A549 (cell line): ENCODE results near the gene TRMU. TPM values are rescaled to one million over a fixed set of nuclear protein-coding genes. Genes with fewer than 3 reads are reported as not detected.

ENCODE experiments used
- ATAC-seq, 2 experiments: fragments of 200-7000 bp in 1 of 2; fragments of >200 bp in 1 of 2; cut with Nextera tagmentation in 1 of 2; cut with Tn5 transposase in 1 of 2; 3 replicates each; pipeline versions ENCODE4 v1.8.0 to v1.9.1; 2018 to 2020; ENCODE audit warnings: mild to moderate bottlenecking in 1 of 2, moderate library complexity in 1 of 2
- CTCF ChIA-PET: fragments of 300-600 bp; sonication (Branson Sonifier 250); formaldehyde crosslinking; extraction: SDS; loops from one replicate; lab custom pipeline; 2021; ENCODE audit warnings: antibody characterized with exemption, inconsistent platforms; lab: Yijun Ruan, JAX
- POLR2A ChIA-PET: fragments of 350-600 bp; formaldehyde crosslinking; extraction: SDS; loops from one replicate; lab custom pipeline; 2021; ENCODE audit warnings: antibody characterized with exemption, inconsistent platforms; lab: Yijun Ruan, JAX
- DNase-seq, 2 experiments: peaks; one replicate each; pipeline versions ENCODE4 v3.0.0 to v3.0.0-alpha.2; 2011 to 2016; ENCODE audit warnings: low read depth in 1 of 2, low spot score in 1 of 2
- FAIRE-seq: peaks from 2 replicates; lab custom pipeline; 2011; peaks lifted over from hg19 to GRCh38; lab: Jason Lieb, UNC
- H3K27ac ChIP-seq, 2 experiments: fragments of >200 bp; sonication (Bioruptor Twin); formaldehyde crosslinking; 3 replicates each; pipeline ENCODE4 v1.5.1; 2016 to 2017
- H3K4me1 ChIP-seq: fragments of >200 bp; sonication (Bioruptor Twin); formaldehyde crosslinking; 3 replicates; pipeline ENCODE4 v1.6.1; 2016
- H3K4me2 ChIP-seq: fragments of >200 bp; sonication (Bioruptor Twin); formaldehyde crosslinking; 3 replicates; pipeline ENCODE4 v1.6.1; 2016
- H3K4me3 ChIP-seq: fragments of >200 bp; sonication (Bioruptor Twin); formaldehyde crosslinking; 3 replicates; pipeline ENCODE4 v1.5.1; 2016
- H3K9me3 ChIP-seq: fragments of >200 bp; sonication (Bioruptor Twin); formaldehyde crosslinking; 3 replicates; pipeline ENCODE4 v1.6.1; 2016
- CBX8 ChIP-seq: fragments of 200-600 bp; sonication (generic); IDR thresholded peaks from 2 replicates; pipeline ENCODE4 v1.6.1; 2016
- E2F6 ChIP-seq: IDR thresholded peaks from 2 replicates; pipeline ENCODE4 v1.6.1; 2012; ENCODE audit warnings: low read depth, borderline replicate concordance
- EHMT2 ChIP-seq: fragments of 200-600 bp; sonication (generic); IDR thresholded peaks from 2 replicates; pipeline ENCODE4 v1.6.1; 2016; ENCODE audit warnings: antibody characterized with exemption, low read depth, mild to moderate bottlenecking, moderate library complexity
- FOSB ChIP-seq: fragments of 250-450 bp; sonication (Bioruptor Pico); IDR thresholded peaks from 2 replicates; pipeline ENCODE4 v1.5.0; 2020; ENCODE audit warnings: mild to moderate bottlenecking, moderate library complexity
- FOSL2 ChIP-seq, 2 experiments: fragments of 450-650 bp in 1 of 2; fragments of >200 bp in 1 of 2; sonication (Bioruptor Twin) in 1 of 2; formaldehyde crosslinking; IDR thresholded peaks; 2 replicates each; pipeline versions ENCODE4 v1.5.0 to v1.6.1; 2016 to 2020; ENCODE audit warnings: mild to moderate bottlenecking in 1 of 2, moderate library complexity in 1 of 2
- FOXS1 ChIP-seq: fragments of 250-450 bp; sonication (Bioruptor Pico); IDR thresholded peaks from 2 replicates; pipeline ENCODE4 v1.5.0; 2020; ENCODE audit warnings: mild to moderate bottlenecking, moderate library complexity
- HDAC2 ChIP-seq: fragments of 200-600 bp; sonication (generic); IDR thresholded peaks from 2 replicates; pipeline ENCODE4 v1.6.1; 2016
- HEYL ChIP-seq: fragments of 250-450 bp; sonication (Bioruptor Pico); IDR thresholded peaks from 2 replicates; pipeline ENCODE4 v1.8.0; 2021; ENCODE audit warnings: mild to moderate bottlenecking, moderate library complexity
- HMGXB4 ChIP-seq: fragments of 250-450 bp; sonication (Bioruptor Pico); IDR thresholded peaks from 2 replicates; pipeline ENCODE4 v1.5.0; 2021; ENCODE audit warnings: mild to moderate bottlenecking, moderate library complexity, borderline replicate concordance
- HOXB13 ChIP-seq: fragments of 250-450 bp; sonication (Bioruptor Pico); IDR thresholded peaks from 2 replicates; pipeline ENCODE4 v1.5.0; 2020; ENCODE audit warnings: low read depth, mild to moderate bottlenecking, moderate library complexity
- JUN ChIP-seq, 2 experiments: fragments of >200 bp; sonication (Bioruptor Twin); formaldehyde crosslinking; IDR thresholded peaks; 2 replicates in 1 of 2; 3 replicates in 1 of 2; pipeline ENCODE4 v1.6.1; 2016 to 2017
- KDM1A ChIP-seq: fragments of 200-600 bp; sonication (generic); IDR thresholded peaks from 2 replicates; pipeline ENCODE4 v1.6.1; 2016; ENCODE audit warnings: low read depth, mild to moderate bottlenecking
- MAX ChIP-seq: IDR thresholded peaks from 2 replicates; pipeline ENCODE4 v1.6.1; 2012
- MAZ ChIP-seq: fragments of 150-350 bp; IDR thresholded peaks from 2 replicates; pipeline ENCODE4 v1.6.1; 2014; ENCODE audit warnings: antibody characterized with exemption, low read depth, low read length, borderline replicate concordance
- NR3C1 ChIP-seq: fragments of >200 bp; sonication (Bioruptor Twin); formaldehyde crosslinking; IDR thresholded peaks from 3 replicates; pipeline ENCODE4 v1.6.1; 2017
- POLR2AphosphoS2 ChIP-seq: conservative IDR thresholded peaks from 2 replicates; pipeline ENCODE4 v1.6.1; 2012; ENCODE audit warnings: low read length, improper control_type of control experiment, inconsistent platforms
- RAD21 ChIP-seq, 2 experiments: fragments of >200 bp in 1 of 2; sonication (Bioruptor Twin) in 1 of 2; formaldehyde crosslinking in 1 of 2; IDR thresholded peaks in 1 of 2; conservative IDR thresholded peaks in 1 of 2; 2 replicates in 1 of 2; 3 replicates in 1 of 2; pipeline ENCODE4 v1.6.1; 2012 to 2018; ENCODE audit warnings: inconsistent platforms in 1 of 2
- REST ChIP-seq: fragments of 200-600 bp; sonication (generic); IDR thresholded peaks from 2 replicates; pipeline ENCODE4 v1.6.1; 2016; ENCODE audit warnings: antibody characterized with exemption, mild to moderate bottlenecking, moderate library complexity
- SREBF2 ChIP-seq: fragments of 450-650 bp; IDR thresholded peaks from 2 replicates; pipeline ENCODE4 v1.6.1; 2014; ENCODE audit warnings: mild to moderate bottlenecking, moderate library complexity
- TFCP2L1 ChIP-seq: fragments of 250-450 bp; sonication (Bioruptor Pico); IDR thresholded peaks from 2 replicates; pipeline ENCODE4 v1.5.0; 2021; ENCODE audit warnings: mild to moderate bottlenecking
- USF2 ChIP-seq: fragments of 450-650 bp; IDR thresholded peaks from 2 replicates; pipeline ENCODE4 v1.6.1; 2014; ENCODE audit warnings: antibody characterized with exemption
- WGBS: methylation state at CpG from one replicate; pipeline ENCODE4 v1.1.6; 2017; ENCODE audit errors: missing lambda C conversion rate; 5-methylcytosine and 5-hydroxymethylcytosine counted together
- polyA plus RNA-seq, 4 experiments: library from polyadenylated mRNA; depleted of rRNA in 3 of 4; stranded (reverse); fragments of >200 nt; fragmentation: RNase III in 1 of 4; extraction: RNeasy Plus Mini Kit Qiagen cat#74134 plus additional on column Dnase treatment in 1 of 4; gene quantifications; 2 replicates in 3 of 4; 3 replicates in 1 of 4; pipeline ENCODE4 v1.2.3, GENCODE V29; 2011 to 2017

TRMU gene
- polyA plus RNA-seq, 2 of the 4 experiments (the other 2 are of a cell fraction): 33.4 to 44.1 TPM

- CTCF ChIA-PET: interaction anchor here (1.3 to 1.6 kb wide), 2 partner anchors 13 to 153 kb away, joined by 3 to 7 read pairs; no protein-coding TSS in a partner anchor
- Histone ChIP-seq H3K9me3 (peaks cover 7% of the 10 kb centered on the region), H3K4me2 (peak overlapping the region; percentile 4; the same call in 2 of the 3 replicates), H3K4me1 (peaks cover 51% of the 10 kb centered on the region), H3K4me3 (no peak overlapping the region), H3K27ac (peak overlapping the region; percentile 91 to 93)
- WGBS: 23% methylated on average over 5 of the region's 5 CpGs
- FAIRE-seq (no peak), ATAC-seq (peak; percentile 37 to 40; a peak in 5 of 6 replicates), DNase-seq (peak; percentile 61)
- POLR2A ChIA-PET: no interaction called here
- TF ChIP-seq E2F6 (peak; percentile 37; the same call in 1 of the 2 replicates), FOSB (CRISPR knock-in tag) (no peak), MAX (peak; percentile 44; the same call in 1 of the 2 replicates), FOSL2 (IDR thresholded peaks at IDR 0.05) (no peak), FOSL2 (CRISPR knock-in tag; IDR thresholded peaks at IDR 0.05) (peak; percentile 40; the same call in 1 of the 2 replicates), CBX8 (no peak), EHMT2 (no peak)
- TF ChIP-seq, all 56 proteins: peak for 3
Observed at GRCh38 chr22:46381142-46381541, 45.6 kb downstream of the TRMU start.

- TF ChIP-seq HOXB13 (CRISPR knock-in tag) (no peak), TFCP2L1 (CRISPR knock-in tag) (no peak), REST (no peak), HEYL (no peak), FOXS1 (CRISPR knock-in tag) (no peak), USF2 (no peak), JUN (IDR thresholded peaks at IDR 0.05) (no peak), SREBF2 (no peak), NR3C1 (no peak), HDAC2 (no peak), POLR2AphosphoS2 (no peak), RAD21 (conservative IDR thresholded peaks at IDR 0.05 in 1 of 2, IDR thresholded peaks at IDR 0.05 in 1 of 2) (no peak), E2F6 (no peak), HMGXB4 (CRISPR knock-in tag) (no peak), KDM1A (no peak), MAZ (no peak)
- TF ChIP-seq, all 56 proteins: peak for 0
- DNase-seq (no peak), FAIRE-seq (no peak), ATAC-seq (no peak)
- 100% methylated on average over 1 of the region's 27 CpGs for WGBS
- ChIA-PET POLR2A (no interaction called here), CTCF (interaction anchor here (1.3 to 1.6 kb wide), 2 partner anchors 14 to 152 kb away, joined by 3 to 7 read pairs; no protein-coding TSS in a partner anchor)
- no peak overlapping the region for H3K4me3 ChIP-seq
- peaks cover 49% of the 10 kb centered on the region for H3K4me1 ChIP-seq
- peak overlapping the region; percentile 91 to 93; a peak in 5 of 6 replicates for H3K27ac ChIP-seq
- H3K4me2 ChIP-seq: no peak overlapping the region
- peaks cover 1% of the 10 kb centered on the region; the same call in 1 of the 3 replicates for H3K9me3 ChIP-seq
Observed at GRCh38 chr22:46381731-46382130, 46.2 kb downstream of the TRMU start.
